ENCODE results near the gene RARG.
"Not testable (repeated sequence)": the region's sequence is repeated elsewhere in the genome, so short reads cannot be mapped to it uniquely, and the experiment has no call there.

The RARG gene

DNA sequence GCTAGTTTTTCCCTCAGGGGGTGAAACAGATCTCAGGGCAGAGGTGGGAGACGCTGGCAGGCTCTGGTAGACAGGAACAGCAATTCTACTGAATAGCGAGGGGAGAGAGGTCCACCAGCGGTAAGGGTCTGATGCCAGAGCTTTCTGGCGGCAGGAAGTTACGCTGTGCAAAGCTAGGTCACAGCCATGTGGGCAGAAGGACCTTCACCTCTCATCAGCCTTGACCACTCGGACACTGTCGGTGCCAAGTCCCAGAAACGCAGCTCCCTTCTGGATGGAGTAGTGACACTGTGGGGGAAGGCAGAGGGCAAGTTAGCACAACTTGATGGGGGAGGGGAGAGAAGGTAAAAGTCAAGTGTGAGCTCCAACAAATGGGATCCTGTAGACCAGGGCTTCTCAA lies 61.8 kb downstream of the RARG start:
- no peak for DNase-seq (ENCODE audit: low spot score)

DNA sequence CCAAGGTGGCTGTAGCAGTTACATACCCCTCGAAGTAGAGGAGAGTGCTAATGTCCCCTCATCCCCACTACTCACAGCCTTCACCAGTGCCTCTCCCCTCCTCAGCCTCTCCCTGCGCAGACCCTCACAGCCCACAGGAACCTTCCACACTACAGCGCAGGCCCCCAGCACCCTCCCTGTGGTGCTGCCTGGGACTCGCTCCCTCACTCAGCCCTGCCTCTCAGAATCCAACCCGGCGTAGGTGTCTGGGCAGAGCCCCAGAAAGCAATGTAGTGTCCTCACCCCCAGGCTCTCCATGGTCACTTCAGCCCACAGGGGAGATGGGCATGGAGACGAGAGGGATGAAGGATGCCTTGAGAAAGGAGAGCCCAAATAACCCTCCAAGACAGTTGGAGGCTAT lies 62.4 kb downstream of the RARG start:
- no peak for DNase-seq (ENCODE audit: low spot score)

DNA sequence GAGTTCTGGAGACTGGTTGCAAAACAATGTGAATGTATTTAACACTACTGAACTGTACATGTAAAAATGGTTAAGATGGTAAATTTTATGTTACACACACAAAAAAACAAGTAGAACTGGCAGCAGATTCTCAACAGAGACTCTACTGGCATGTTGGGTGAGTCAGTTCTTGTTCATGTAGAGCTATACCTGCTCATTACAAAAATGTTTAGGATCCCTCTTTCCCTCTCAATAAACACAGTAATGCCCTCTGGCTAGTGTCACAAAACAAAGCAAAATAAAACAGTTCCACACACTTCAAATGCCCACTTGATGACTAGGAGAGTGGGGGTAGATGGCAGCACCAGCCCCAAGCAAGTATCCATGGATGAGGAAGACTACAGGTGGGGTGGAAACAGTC lies 65.2 kb downstream of the RARG start:
- no peak for DNase-seq (ENCODE audit: low spot score)

GRCh38 chr12:53163008-53163407 lies 69.0 kb downstream of the RARG start:
- DNase-seq (ENCODE audit: low spot score): not testable (repeated sequence)

GRCh38 chr12:53161119-53161911 lies 70.7 kb downstream of the RARG start:
- DNase-seq (ENCODE audit: low spot score): no peak

DNA sequence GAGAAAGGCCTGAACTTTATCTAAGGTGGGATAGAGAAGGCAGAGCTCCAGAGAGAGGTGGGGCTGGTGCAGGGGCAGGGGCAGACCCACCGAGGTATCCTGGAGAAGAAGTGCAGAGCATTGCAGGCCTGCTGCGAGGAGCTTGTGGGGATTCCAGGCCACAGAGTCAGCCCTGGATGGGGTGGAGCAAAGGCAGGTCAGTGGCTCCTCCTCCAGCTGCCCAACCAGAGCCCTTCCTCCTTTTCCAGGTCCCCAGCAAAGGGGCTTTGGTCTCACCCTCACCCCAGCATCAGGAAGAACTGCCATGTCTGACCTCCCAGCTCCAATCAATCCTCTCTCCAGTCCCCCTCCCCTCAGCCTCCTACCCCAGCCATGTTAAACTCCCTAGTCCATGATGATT lies 71.3 kb downstream of the RARG start:
- no peak for DNase-seq (ENCODE audit: low spot score)

All from germinal center (tissue), 1 donor.